Activated CD4-positive, alpha-beta T cell treated with anti-CD3 and anti-CD28 coated beads for 36 hours (primary cell): ENCODE results near the gene FANCD2. TPM values are rescaled to one million over a fixed set of nuclear protein-coding genes. Genes with fewer than 3 reads are reported as not detected.

Source experiments
- ATAC-seq: fragments of 200-7000 bp; cut with Tn5 transposase; one replicate; pipeline ENCODE4 v1.10.0; 2021; ENCODE audit warnings: mild to moderate bottlenecking, moderate library complexity
- CTCF ChIA-PET: fragments of 350-600 bp; sonication (Branson Sonifier 250); formaldehyde crosslinking; loops from one replicate; lab custom pipeline; 2021; ENCODE audit warnings: antibody characterized with exemption; lab: Charles Lee
- POLR2A ChIA-PET: fragments of 350-600 bp; sonication (Branson Sonifier 250); formaldehyde crosslinking; loops from one replicate; lab custom pipeline; 2021; ENCODE audit warnings: antibody characterized with exemption, inconsistent platforms; lab: Charles Lee
- DNase-seq: peaks from one replicate; pipeline ENCODE4 v3.0.0-alpha.2; 2020
- H3K27ac Mint-ChIP-seq: one replicate; pipeline ENCODE4 v1.8.0; 2021; ENCODE audit warnings: mixed read lengths
- H3K27me3 Mint-ChIP-seq: one replicate; pipeline ENCODE4 v1.8.0; 2021; ENCODE audit warnings: mixed read lengths
- H3K36me3 Mint-ChIP-seq: one replicate; pipeline ENCODE4 v1.8.0; 2021; ENCODE audit warnings: low read depth, mixed read lengths
- H3K4me1 Mint-ChIP-seq: one replicate; pipeline ENCODE4 v1.8.0; 2021; ENCODE audit warnings: mixed read lengths
- H3K4me3 Mint-ChIP-seq: one replicate; pipeline ENCODE4 v1.8.0; 2021; ENCODE audit warnings: mild to moderate bottlenecking, moderate library complexity, mixed read lengths
- H3K9me3 Mint-ChIP-seq: one replicate; pipeline ENCODE4 v1.8.0; 2021; ENCODE audit warnings: low read depth, mixed read lengths
- intact Hi-C, 2 experiments: fragments of 100-400 bp; cut with DNase I in 1 of 2; cut with micrococcal nuclease in 1 of 2; formaldehyde crosslinking; loops; one replicate each; pipeline versions ENCODE4 v1.14.2 to v1.15.1; 2022 to 2024; cut with DNase I, micrococcal nuclease
- total RNA-seq, 2 experiments: library from RNA; stranded (reverse); gene quantifications; one replicate each; pipeline ENCODE4 v1.2.3, GENCODE V29; 2021

Gene FANCD2
- 10 to 100 TPM; 86.4 to 87.7 TPM for total RNA-seq

DNA sequence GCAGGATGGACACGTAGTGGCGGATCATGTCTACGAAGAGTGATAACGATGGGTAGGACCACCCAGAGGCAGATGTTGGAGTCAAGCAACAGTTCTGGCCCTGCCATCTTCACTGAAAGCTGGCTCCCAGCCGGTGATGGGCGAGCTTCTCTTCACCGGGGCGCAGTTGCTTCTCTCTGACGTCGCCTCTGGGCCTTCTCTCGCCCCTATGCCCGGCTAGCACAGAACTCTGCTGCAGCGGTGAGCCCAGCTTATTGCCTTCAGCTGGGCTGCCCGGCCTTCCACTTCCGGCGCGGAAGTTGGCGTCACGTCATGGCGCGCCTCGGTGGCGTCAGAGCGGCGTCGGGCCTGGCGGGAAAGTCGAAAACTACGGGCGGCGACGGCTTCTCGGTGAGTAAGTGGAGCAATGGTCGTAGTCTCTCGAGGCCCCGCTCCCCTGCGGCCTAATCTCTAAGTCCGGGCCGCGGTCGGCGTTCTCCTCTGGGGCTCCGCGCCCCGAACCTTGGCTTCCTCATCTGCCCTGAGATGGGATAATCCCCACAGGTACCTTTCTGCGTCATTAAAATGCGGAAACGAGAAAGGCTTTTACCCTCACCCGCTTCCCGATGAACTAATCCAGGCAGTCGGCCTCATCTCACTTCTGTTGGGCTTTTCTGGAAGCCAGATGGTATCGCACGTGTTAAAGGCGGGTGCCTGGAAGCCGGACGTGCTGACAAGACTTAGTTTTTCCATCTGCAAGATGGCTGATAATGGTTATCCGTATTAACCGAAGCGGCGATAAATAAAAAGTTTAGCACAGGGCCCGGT lies at the start of gene FANCD2:
Gene FANCD2 (plus strand): TSS at position 354 of the 807 bp plus-strand sequence. CDS start 2,221 bp downstream, outside the sequence.
- Mint-ChIP-seq H3K4me3 (peak within 1 kb of the TSS; percentile 95), H3K4me1 (peaks cover 25% of the 10 kb centered on the region), H3K27ac (peak within 1 kb of the TSS; percentile 99), H3K9me3 (no peaks in the 10 kb centered on the region), H3K36me3 (peaks cover 29% of the 10 kb centered on the region), H3K27me3 (no peaks in the 10 kb centered on the region)
- DNase-seq (peak; percentile 95), ATAC-seq (peak; percentile 91)
- intact Hi-C loops, result loop anchor here (1.0 to 5.0 kb wide), 16 partner anchors 15 to 630 kb away; partner anchors contain the start of genes ARPC4 (in 1 of the 2), BRK1 (in 1 of the 2), BRPF1 (in 1 of the 2) and CRELD1 (in 1 of the 2)
- POLR2A ChIA-PET, result interaction anchor here (0.6 to 0.8 kb wide), 3 partner anchors 10 to 40 kb away, joined by 3 to 8 read pairs (median 4); partner anchors contain the start of gene EMC3
- CTCF ChIA-PET, result interaction anchor here (0.6 to 0.8 kb wide), 4 partner anchors 47 to 1517 kb away, joined by 3 read pairs; no protein-coding TSS in a partner anchor

GRCh38 chr3:9976721-9977709 lies 49.2 kb upstream of the FANCD2 start:
- ChIA-PET POLR2A (interaction anchor here (0.6 to 1.0 kb wide), 5 partner anchors 10 to 354 kb away, joined by 3 to 10 read pairs (median 4); partner anchors contain the start of gene EMC3), CTCF (interaction anchor here (0.5 to 1.7 kb wide), 7 partner anchors 9 to 287 kb away, joined by 3 to 8 read pairs (median 4); partner anchors contain the start of gene EMC3)
- no peaks in the 10 kb centered on the region for H3K27me3 Mint-ChIP-seq
- no peak overlapping the region for H3K4me3 Mint-ChIP-seq
- peaks cover 35% of the 10 kb centered on the region for H3K36me3 Mint-ChIP-seq
- ATAC-seq (peak; percentile 94), DNase-seq (peak; percentile 63)
- intact Hi-C loops, result no loop called here
- H3K27ac Mint-ChIP-seq, result peak overlapping the region; percentile 72
- H3K9me3 Mint-ChIP-seq, result no peaks in the 10 kb centered on the region
- H3K4me1 Mint-ChIP-seq, result peaks cover 22% of the 10 kb centered on the region

- no peak overlapping the region for H3K4me3 Mint-ChIP-seq
- DNase-seq (no peak), ATAC-seq (no peak)
- intact Hi-C loops, result no loop called here
- peaks cover 29% of the 10 kb centered on the region for H3K4me1 Mint-ChIP-seq
- H3K36me3 Mint-ChIP-seq, result peaks cover 29% of the 10 kb centered on the region
- CTCF ChIA-PET, result interaction anchor here (1.0 kb wide), 1 partner anchor 15 kb away, joined by 3 read pairs; no protein-coding TSS in a partner anchor
- H3K27ac Mint-ChIP-seq, result peak overlapping the region; percentile 62
- POLR2A ChIA-PET, result no interaction called here
- no peaks in the 10 kb centered on the region for H3K9me3 Mint-ChIP-seq
- no peaks in the 10 kb centered on the region for H3K27me3 Mint-ChIP-seq
Measured at GRCh38 chr3:9978710-9979305, 47.4 kb upstream of the FANCD2 start.

DNA sequence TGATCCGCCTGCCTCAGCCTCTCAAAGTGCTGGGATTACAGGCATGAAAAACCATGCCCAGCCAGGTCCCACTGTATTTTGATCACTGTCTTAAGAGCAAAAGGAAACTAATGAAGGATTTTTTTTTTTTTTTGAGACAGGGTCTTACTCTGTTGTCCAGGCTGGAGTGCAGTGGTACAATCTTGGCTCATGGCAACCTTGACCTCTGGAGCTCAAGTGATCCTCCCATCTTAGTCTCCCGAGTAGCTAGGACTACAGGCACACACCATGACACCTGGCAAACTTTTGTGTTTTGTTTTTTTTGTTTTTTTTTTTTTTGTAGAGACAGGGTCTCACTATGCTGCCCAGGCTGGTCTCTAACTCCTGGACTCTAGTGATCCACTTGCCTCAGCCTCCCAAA lies 46.0 kb upstream of the FANCD2 start:
- Mint-ChIP-seq H3K36me3 (peaks cover 20% of the 10 kb centered on the region), H3K27ac (no peak overlapping the region), H3K27me3 (no peaks in the 10 kb centered on the region), H3K4me1 (peaks cover 32% of the 10 kb centered on the region), H3K9me3 (no peaks in the 10 kb centered on the region), H3K4me3 (no peak overlapping the region)
- intact Hi-C loops, result loop anchor here in 1 of 2 experiments (10.0 kb wide), 1 partner anchor 245 kb away; no protein-coding TSS in a partner anchor
- ATAC-seq, result no peak
- ChIA-PET CTCF (interaction anchor here (0.6 to 1.0 kb wide), 3 partner anchors 13 to 653 kb away, joined by 3 read pairs; no protein-coding TSS in a partner anchor), POLR2A (no interaction called here)
- DNase-seq, result no peak

- ChIA-PET CTCF (interaction anchor here (1.2 to 2.1 kb wide), 3 partner anchors 9 to 54 kb away, joined by 5 to 23 read pairs (median 8); partner anchors contain the start of gene CRELD1), POLR2A (interaction anchor here (0.6 to 2.2 kb wide), 7 partner anchors 9 to 242 kb away, joined by 3 to 16 read pairs (median 4); partner anchors contain the start of genes ARPC4, CRELD1 and FANCD2)
- Mint-ChIP-seq H3K27me3 (no peaks in the 10 kb centered on the region), H3K9me3 (no peaks in the 10 kb centered on the region), H3K27ac (peak overlapping the region; percentile 98), H3K36me3 (peaks cover 27% of the 10 kb centered on the region), H3K4me1 (peaks cover 32% of the 10 kb centered on the region), H3K4me3 (peak overlapping the region; percentile 94)
- ATAC-seq (peak; percentile 31), DNase-seq (no peak)
- intact Hi-C loops, result loop anchor here (1.0 to 10.0 kb wide), 13 partner anchors 25 to 1023 kb away; partner anchors contain the start of genes CRELD1 (in 2 of the 2), ARPC4 (in 1 of the 2), BRK1 (in 1 of the 2) and BRPF1 (in 1 of the 2)
Measured at GRCh38 chr3:9986230-9986725, 40.0 kb upstream of the FANCD2 start.

DNA sequence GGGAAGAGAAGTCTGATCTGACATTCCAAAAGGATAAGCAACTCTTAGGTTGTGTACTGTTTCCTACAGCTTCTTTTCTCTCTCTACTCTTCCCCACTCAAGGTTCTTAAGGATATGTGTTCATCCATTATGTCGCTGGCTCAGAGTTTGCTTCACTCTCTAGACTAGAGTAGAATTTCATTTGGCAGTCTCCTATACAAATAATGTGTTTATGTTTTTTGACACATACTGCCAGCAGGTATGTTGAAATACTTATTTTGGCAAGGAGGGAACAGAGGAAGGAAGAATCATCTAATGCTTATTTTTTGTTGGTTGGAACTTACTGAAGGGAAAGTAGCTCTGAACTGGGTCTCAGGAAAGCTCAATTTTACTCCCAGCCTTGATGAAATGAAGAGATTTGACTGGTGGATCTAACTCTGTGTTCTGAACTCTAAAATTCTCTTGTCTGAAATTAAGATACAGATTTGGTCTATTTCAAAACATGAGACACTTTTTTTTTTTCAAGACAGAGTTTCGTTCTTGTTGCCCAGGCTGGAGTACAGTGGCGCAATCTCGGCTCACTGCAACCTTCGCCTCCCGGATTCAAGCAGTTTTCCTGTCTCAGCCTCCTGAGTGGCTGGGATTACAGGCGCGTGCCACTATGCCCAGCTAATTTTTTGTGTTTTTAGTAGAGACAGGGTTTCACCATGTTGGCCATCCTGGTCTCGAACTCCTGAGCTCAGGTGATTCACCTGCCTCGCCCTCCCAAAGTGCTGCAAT lies 32.0 kb upstream of the FANCD2 start:
- peaks cover 49% of the 10 kb centered on the region for H3K36me3 Mint-ChIP-seq
- DNase-seq (no peak), ATAC-seq (no peak)
- H3K9me3 Mint-ChIP-seq, result no peaks in the 10 kb centered on the region
- intact Hi-C loops, result no loop called here
- CTCF ChIA-PET, result interaction anchor here (0.9 to 1.2 kb wide), 4 partner anchors 11 to 225 kb away, joined by 3 to 4 read pairs (median 4); partner anchors contain the start of gene CAMK1
- H3K4me1 Mint-ChIP-seq, result no peaks in the 10 kb centered on the region
- POLR2A ChIA-PET, result no interaction called here
- H3K27me3 Mint-ChIP-seq, result no peaks in the 10 kb centered on the region
- H3K4me3 Mint-ChIP-seq, result no peak overlapping the region
- H3K27ac Mint-ChIP-seq, result no peak overlapping the region

GRCh38 chr3:10000686-10001085 lies 25.6 kb upstream of the FANCD2 start:
- Mint-ChIP-seq H3K27ac (no peak overlapping the region), H3K27me3 (no peaks in the 10 kb centered on the region), H3K4me3 (no peak overlapping the region), H3K9me3 (no peaks in the 10 kb centered on the region), H3K36me3 (peaks cover 58% of the 10 kb centered on the region), H3K4me1 (no peaks in the 10 kb centered on the region)
- DNase-seq (no peak), ATAC-seq (no peak)
- CTCF ChIA-PET, result interaction anchor here (0.6 kb wide), 1 partner anchor 508 kb away, joined by 3 read pairs; no protein-coding TSS in a partner anchor
- POLR2A ChIA-PET, result no interaction called here
- intact Hi-C loops, result no loop called here

DNA sequence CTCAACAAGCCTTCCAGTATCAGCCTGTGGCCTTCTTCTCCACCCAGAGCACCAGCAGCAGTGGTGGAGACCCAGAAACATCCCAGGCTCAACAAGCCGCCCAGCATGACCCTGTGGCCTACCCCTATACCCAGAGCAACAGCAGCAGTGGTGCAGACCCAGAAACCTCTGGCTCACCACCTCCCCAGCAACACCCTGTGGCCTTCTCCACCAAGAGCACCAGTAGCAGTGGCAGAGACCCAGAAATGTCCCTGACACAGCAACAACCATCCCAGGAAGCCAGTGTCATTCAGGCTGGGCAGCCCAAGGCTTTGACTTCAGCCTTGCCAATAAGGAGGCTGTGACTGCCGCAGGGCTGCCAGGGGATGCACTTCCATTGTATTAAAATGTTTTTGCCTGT lies 23.3 kb upstream of the FANCD2 start:
- Mint-ChIP-seq H3K27ac (no peak overlapping the region), H3K4me3 (no peak overlapping the region), H3K36me3 (peaks cover 44% of the 10 kb centered on the region), H3K4me1 (no peaks in the 10 kb centered on the region), H3K9me3 (no peaks in the 10 kb centered on the region), H3K27me3 (no peaks in the 10 kb centered on the region)
- intact Hi-C loops, result no loop called here
- POLR2A ChIA-PET, result no interaction called here
- DNase-seq, result no peak
- ATAC-seq, result no peak
- CTCF ChIA-PET, result no interaction called here

- Mint-ChIP-seq H3K4me1 (peaks cover 11% of the 10 kb centered on the region), H3K4me3 (no peak overlapping the region), H3K36me3 (peaks cover 32% of the 10 kb centered on the region), H3K9me3 (no peaks in the 10 kb centered on the region), H3K27ac (no peak overlapping the region), H3K27me3 (no peaks in the 10 kb centered on the region)
- ChIA-PET POLR2A (interaction anchor here (0.7 kb wide), 1 partner anchor 17 kb away, joined by 3 read pairs; no protein-coding TSS in a partner anchor), CTCF (interaction anchor here (0.8 kb wide), 1 partner anchor 17 kb away, joined by 3 read pairs; no protein-coding TSS in a partner anchor)
- DNase-seq (no peak), ATAC-seq (no peak)
- intact Hi-C loops, result no loop called here
Measured at GRCh38 chr3:10004506-10004905, 21.7 kb upstream of the FANCD2 start.
